Retinal pigment epithelial cell (primary cell): Measurements from ENCODE around the gene GNAO1.

Source experiments
- DNase-seq: peaks from one replicate; pipeline ENCODE4 v3.0.0-alpha.2; 2010; ENCODE audit warnings: low read depth
- H3K4me3 ChIP-seq: 2 replicates; pipeline ENCODE4 v1.5.1; 2011; ENCODE audit warnings: mild to moderate bottlenecking, low read length, control low read depth, moderate library complexity
- TF ChIP-seq, protein P1 (sequence below): conservative IDR thresholded peaks from 2 replicates; pipeline ENCODE4 v1.5.1; 2011; ENCODE audit warnings: low read depth, low read length, control low read depth, inconsistent platforms

The GNAO1 gene

DNA sequence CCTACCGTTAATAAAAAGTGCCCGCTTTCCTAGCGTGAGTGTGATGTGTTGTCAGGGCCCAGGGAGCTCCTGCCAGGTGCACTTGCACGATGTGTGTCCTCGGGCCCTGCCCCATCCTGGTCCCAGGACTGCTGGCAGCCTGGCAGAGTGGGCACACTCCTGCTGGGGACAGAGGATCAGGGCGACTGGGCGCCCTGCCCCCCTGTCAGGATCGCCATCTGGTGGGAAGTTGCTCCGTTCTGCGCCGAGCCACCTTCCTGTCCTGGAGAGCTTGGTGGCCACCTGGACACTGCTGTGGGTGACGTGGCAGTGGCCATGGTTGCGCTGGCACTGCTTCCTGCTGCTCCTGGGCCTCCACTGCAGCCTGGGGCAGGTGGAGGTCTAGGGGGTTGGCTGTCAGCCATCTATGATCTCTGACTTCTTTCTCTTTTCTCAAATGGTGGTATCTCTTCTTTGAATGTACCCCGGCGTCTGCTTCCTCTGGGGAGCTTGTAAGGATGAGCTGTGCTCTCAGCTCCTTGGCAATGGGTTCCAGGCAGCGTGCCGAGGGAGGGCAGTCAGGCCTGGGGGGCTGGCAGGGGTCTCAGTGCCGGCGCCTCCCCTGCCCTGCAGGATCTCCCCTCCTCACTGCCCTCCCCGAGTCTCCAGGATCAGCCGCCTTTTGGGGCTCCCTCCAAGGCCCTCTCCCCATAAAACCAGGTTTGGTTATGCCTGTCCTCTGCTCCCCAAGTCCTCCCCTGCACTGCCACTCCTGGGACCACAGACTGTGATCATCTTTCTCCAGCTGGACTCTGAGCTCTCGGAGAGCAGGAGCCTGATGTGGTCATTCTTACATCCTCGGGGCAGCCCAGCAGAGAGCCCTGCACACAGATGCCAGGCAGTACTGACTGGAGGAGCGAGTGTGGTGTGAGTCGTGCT, 157.1 kb downstream of the GNAO1 start:
- TF ChIP-seq, protein P1, sequence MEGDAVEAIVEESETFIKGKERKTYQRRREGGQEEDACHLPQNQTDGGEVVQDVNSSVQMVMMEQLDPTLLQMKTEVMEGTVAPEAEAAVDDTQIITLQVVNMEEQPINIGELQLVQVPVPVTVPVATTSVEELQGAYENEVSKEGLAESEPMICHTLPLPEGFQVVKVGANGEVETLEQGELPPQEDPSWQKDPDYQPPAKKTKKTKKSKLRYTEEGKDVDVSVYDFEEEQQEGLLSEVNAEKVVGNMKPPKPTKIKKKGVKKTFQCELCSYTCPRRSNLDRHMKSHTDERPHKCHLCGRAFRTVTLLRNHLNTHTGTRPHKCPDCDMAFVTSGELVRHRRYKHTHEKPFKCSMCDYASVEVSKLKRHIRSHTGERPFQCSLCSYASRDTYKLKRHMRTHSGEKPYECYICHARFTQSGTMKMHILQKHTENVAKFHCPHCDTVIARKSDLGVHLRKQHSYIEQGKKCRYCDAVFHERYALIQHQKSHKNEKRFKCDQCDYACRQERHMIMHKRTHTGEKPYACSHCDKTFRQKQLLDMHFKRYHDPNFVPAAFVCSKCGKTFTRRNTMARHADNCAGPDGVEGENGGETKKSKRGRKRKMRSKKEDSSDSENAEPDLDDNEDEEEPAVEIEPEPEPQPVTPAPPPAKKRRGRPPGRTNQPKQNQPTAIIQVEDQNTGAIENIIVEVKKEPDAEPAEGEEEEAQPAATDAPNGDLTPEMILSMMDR, result no peak
- DNase-seq, result no peak
- H3K4me3 ChIP-seq, result no peak overlapping the region

GRCh38 chr16:56349086-56349415, 157.8 kb downstream of the GNAO1 start:
- H3K4me3 ChIP-seq, result no peak overlapping the region
- TF ChIP-seq, protein P1, result no peak
- DNase-seq, result no peak

GRCh38 chr16:56349711-56350161, 158.4 kb downstream of the GNAO1 start:
- DNase-seq, result no peak
- TF ChIP-seq, protein P1, result no peak
- H3K4me3 ChIP-seq, result no peak overlapping the region

DNA sequence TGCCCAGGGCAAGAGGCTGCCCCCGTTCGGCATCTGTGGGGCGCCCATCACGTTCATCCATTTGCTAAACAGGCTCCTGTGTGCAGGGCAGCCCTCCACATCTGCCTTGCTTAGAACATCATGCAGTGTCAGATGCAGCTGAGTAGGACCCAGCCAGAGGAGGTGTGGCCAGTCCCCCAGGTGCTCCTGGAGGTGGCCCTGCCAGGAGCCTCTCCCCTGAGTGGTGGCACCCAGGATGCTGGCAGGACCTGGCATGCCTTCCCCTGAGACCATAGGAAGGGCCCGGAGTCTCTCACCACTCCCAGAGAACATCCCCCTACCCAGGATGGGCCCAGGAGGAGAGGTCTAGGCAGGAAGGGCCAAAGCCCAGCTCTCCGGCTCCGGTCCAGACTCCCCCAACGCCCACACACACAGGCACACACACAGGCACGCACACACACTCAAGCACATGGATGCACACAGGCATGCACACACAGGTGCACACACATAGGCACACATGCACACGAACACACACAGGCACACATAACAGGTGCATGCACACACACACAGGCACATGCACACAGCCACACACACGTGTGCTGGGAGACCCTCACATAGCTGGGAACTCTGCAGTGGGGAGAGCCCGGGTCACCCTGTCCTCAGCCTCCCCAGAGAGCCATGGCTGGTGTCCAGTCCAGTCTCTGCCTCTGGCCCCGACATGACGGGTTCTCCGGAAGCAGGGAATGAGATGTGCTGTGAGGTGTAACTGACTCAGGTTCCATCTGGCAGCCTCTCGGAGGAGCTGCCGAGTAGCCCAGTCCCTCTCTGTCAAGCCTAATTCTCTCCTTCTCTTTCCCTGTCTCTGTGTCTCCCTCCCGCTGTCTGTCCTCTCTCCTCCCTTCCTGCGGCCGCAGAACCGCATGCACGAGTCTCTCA, 159.5 kb downstream of the GNAO1 start:
- H3K4me3 ChIP-seq, result no peak overlapping the region
- no peak for DNase-seq
- TF ChIP-seq, protein P1, result no peak

GRCh38 chr16:56351481-56351880, 160.2 kb downstream of the GNAO1 start:
- no peak for DNase-seq
- no peak overlapping the region for H3K4me3 ChIP-seq

DNA sequence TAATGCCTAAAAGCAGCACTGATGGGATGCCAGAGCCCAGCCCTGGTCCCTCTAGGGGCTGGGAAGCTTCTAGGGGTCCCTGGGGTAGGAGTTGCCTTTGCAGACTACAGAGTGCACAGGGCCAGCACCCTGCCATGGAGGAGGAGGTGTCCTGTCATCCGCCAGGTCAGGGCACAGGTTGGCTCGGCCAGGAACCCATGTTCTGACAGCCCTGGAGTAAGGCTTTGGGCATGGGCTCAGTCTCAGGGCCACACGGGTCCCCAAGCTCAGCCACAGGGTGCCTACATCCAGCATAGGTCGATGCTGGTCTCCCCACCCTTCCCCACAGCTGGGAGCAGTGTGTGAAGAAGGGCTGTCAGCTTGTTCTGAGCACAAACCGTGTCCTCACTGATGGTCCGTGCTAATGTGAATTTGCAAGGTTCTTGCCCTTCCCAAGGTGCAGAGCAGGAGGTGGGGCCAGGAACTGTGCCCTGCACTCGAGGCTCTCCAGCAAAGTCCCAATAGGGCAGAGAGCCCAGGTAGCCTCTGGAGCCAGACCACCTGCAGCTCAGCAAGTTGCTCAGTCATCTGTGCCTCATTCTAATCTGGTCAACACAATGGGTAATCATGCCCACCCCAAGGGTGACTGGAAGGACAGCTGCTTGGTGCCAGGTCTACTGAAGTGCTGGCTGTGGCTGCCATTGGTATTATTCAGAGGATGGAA, 161.2 kb downstream of the GNAO1 start:
- no peak overlapping the region for H3K4me3 ChIP-seq
- no peak for DNase-seq
- TF ChIP-seq, protein P1, result no peak

More at GRCh38 chr16:56351481-56351880, 160.2 kb downstream of the GNAO1 start:
- TF ChIP-seq, protein P1, result no peak
